HG03378 (cell line): ENCODE results near the gene CCSER1.
"Not testable (repeated sequence)": the region's sequence is repeated elsewhere in the genome, so short reads cannot be mapped to it uniquely, and the experiment has no call there.

Experiments
- ATAC-seq: cut with Tn5 transposase; IDR thresholded peaks from one replicate; pipeline ENCODE4 v1.9.1; 2021; ENCODE audit warnings: mild to moderate bottlenecking, moderate library complexity; ENCODE audit not compliant: unreplicated experiment

The CCSER1 gene

GRCh38 chr4:90996813-90997212 is 869.6 kb downstream of the CCSER1 start:
- ATAC-seq, result no peak

- no peak for ATAC-seq
These were observed 888.7 kb downstream of the CCSER1 start for GRCh38 chr4:91015861-91016260.

- ATAC-seq, result no peak
These were observed 892.3 kb downstream of the CCSER1 start for GRCh38 chr4:91019513-91019912.

- ATAC-seq, result no peak
These were observed 898.3 kb downstream of the CCSER1 start for GRCh38 chr4:91025241-91026148.

DNA sequence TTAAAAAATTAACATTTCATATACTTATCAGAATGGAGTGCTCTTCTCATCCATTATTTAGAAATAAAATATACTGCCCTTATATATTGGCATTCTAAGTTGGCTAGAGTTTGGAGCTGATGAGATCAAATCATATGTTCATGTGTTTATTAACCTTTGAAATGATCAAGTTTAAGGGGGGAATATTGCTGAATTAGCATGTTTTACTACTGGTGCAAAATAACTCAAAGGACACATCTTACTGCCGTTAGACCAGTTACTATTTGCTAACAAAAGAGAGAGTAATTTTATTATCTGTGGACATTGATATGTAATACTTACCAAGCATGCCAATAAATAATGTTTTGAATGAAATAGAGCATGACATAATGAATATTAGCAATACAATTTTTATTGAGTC is 901.0 kb downstream of the CCSER1 start:
- no peak for ATAC-seq

GRCh38 chr4:91031761-91032160 is 904.6 kb downstream of the CCSER1 start:
- ATAC-seq, result no peak

GRCh38 chr4:91032725-91033445 is 905.7 kb downstream of the CCSER1 start:
- no peak for ATAC-seq

- no peak for ATAC-seq
These were observed 908.1 kb downstream of the CCSER1 start for GRCh38 chr4:91035276-91035675.

GRCh38 chr4:91037951-91038350 is 910.8 kb downstream of the CCSER1 start:
- no peak for ATAC-seq

DNA sequence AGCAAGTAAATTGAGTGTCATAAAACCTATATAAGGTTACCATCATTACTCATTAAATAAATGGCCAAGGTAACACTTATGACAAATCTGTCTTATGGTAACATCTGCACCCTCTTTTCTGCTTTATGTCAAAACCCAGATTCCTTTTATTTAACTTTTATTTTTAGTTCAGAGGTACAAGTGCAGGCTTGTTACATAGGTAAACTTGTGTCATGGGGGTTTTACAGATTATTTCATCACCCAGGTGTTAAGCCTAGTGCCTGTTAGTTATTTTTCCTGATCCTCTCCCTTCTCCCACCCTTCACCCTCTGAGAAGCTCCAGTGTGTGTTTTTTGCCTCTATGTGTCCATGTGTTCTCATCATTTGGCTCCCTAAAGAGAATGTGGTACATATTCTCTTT is 930.7 kb downstream of the CCSER1 start:
- no peak for ATAC-seq

DNA sequence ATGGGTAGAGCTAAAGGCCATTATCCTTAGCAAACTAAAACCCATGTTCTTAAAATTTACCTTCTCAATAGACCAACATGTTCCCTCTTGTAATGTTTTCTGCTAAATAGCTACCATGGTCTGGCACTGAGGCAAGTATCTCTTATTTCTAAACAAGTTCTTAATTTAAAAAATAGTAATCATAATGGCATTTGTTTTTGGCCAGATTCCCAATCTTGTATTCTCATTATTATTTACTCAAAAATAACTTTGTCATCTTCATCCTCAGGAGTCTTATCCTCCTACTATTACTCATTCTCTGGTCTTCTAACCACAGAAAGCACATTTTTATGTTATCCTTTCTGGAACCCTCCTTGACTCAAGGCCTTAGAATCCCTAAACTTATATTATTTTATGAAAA is 931.2 kb downstream of the CCSER1 start:
- ATAC-seq, result no peak

- no peak for ATAC-seq
These were observed 937.1 kb downstream of the CCSER1 start for GRCh38 chr4:91064157-91064853.

DNA sequence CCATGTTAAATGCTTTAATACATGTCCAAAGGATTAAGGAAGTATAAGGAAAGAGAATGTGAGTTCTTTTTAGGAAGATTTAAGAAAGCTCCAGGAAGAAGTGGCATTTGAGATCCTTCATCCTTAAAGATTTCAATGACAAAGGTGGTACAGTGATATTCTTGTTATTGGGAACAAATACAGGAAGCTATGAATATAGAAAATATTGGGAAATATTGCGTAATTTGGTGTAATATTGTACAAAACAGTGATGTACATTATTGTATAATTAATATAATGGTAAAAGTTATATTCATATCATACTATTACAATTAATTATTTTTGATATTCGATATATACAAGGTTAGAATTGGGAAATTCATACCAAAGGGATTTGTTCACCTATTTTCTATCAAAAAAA is 937.9 kb downstream of the CCSER1 start:
- ATAC-seq, result no peak

- no peak for ATAC-seq
These were observed 943.5 kb downstream of the CCSER1 start for GRCh38 chr4:91070736-91071135.

GRCh38 chr4:91076147-91076546 is 949.0 kb downstream of the CCSER1 start:
- no peak for ATAC-seq

- no peak for ATAC-seq
These were observed 958.8 kb downstream of the CCSER1 start for GRCh38 chr4:91085961-91086360.

GRCh38 chr4:91087743-91088142 is 960.5 kb downstream of the CCSER1 start:
- no peak for ATAC-seq

DNA sequence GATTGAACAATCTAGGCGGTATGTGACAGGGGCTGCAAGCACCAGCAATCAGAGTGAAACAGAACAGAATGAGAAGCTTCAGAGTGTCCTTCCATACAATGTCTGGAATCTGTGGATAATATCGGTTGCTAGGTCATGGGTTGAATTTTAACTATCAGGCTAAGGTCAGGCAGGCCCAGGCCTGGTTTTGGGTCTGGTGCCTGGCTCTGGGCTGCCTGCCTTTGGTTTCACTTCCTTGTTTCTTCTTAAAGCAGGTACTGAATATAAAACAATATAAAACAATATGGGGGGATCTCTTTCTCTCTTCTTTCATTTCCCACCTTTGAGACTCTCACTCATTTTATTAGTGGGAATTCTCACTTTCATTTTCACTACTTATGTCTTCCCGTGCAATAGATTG is 962.0 kb downstream of the CCSER1 start:
- ATAC-seq, result no peak

DNA sequence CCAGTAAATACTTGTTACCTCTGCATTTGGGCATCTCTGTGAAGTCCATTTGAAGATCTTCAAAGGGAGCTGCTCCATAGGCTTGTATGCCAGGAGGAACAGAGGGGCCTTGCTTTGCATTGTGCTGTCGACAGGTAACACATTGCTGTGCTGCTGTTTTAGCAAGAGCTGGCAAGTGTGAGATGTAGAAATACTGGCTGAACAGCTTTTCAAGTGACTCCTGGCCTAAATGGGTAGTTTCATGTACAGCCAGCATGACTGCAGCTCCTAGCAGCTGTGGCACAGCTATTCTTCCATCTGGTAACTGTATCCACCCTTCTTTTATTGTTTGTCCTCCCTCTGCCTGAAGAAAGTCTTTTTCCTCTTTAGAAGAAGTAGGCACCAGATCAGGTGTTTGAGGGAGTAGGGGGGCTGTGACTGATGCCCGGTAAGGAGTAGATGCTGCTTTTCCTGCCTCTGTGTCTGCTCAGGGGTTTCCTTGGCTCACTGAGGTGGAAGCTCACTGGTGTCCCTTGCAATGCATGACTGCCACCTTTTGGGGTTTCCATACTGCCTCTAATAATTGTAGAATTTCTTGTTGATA is 965.3 kb downstream of the CCSER1 start:
- ATAC-seq, result no peak

- not testable (repeated sequence) for ATAC-seq
These were observed 967.0 kb downstream of the CCSER1 start for GRCh38 chr4:91094220-91094619.

GRCh38 chr4:91099666-91100065 is 972.5 kb downstream of the CCSER1 start:
- no peak for ATAC-seq
